HepG2 (cell line): ENCODE measurements around the gene NBPF4. TPM values are rescaled to one million over a fixed set of nuclear protein-coding genes. Genes with fewer than 3 reads are reported as not detected.
A peak's percentile ranks its signal among the peaks of the same experiment; 100 is the strongest.

ENCODE experiments used
- ATF7-NPFF ChIP-seq: sonication (generic); formaldehyde crosslinking; IDR thresholded peaks from 2 replicates; pipeline ENCODE4 v1.8.1; 2023; ENCODE audit warnings: mild to moderate bottlenecking, low read depth, missing genetic modification reagents, moderate library complexity
- CBX2 ChIP-seq, 2 experiments: fragments of 200-600 bp in 1 of 2; sonication (generic); formaldehyde crosslinking in 1 of 2; IDR thresholded peaks; 2 replicates each; pipeline versions ENCODE4 v1.7.0 to v1.8.1; 2018 to 2022; ENCODE audit warnings: low read depth in 2 of 2, low read length in 1 of 2, mild to moderate bottlenecking in 1 of 2, missing genetic modification reagents in 1 of 2
- ETV5 ChIP-seq: IDR thresholded peaks from 2 replicates; pipeline ENCODE4 v1.6.1; 2018; ENCODE audit warnings: missing biosample characterization, missing genetic modification reagents, inconsistent platforms, borderline replicate concordance
- GFI1 ChIP-seq: sonication (generic); formaldehyde crosslinking; IDR thresholded peaks from 2 replicates; pipeline ENCODE4 v1.5.0; 2020; ENCODE audit warnings: missing genetic modification reagents, mild to moderate bottlenecking, borderline replicate concordance
- MZF1 ChIP-seq: sonication (generic); formaldehyde crosslinking; IDR thresholded peaks from 2 replicates; pipeline ENCODE4 v1.8.1; 2023; ENCODE audit warnings: mild to moderate bottlenecking, missing genetic modification reagents, borderline replicate concordance
- PHF8 ChIP-seq: sonication (generic); formaldehyde crosslinking; IDR thresholded peaks from 2 replicates; pipeline ENCODE4 v1.5.0; 2020; ENCODE audit warnings: missing genetic modification reagents
- PRMT3 ChIP-seq: sonication (generic); formaldehyde crosslinking; IDR thresholded peaks from 2 replicates; pipeline ENCODE4 v1.8.1; 2022; ENCODE audit warnings: low read depth, mild to moderate bottlenecking, moderate library complexity, missing genetic modification reagents, borderline replicate concordance
- RAD51 ChIP-seq: fragments of 450-650 bp; IDR thresholded peaks from 2 replicates; pipeline ENCODE4 v1.6.1; 2016; ENCODE audit warnings: borderline replicate concordance
- SIX4 ChIP-seq: sonication (generic); formaldehyde crosslinking; IDR thresholded peaks from 2 replicates; pipeline ENCODE4 v1.4.0; 2020; ENCODE audit warnings: missing genetic modification reagents
- SP5 ChIP-seq: IDR thresholded peaks from 2 replicates; pipeline ENCODE4 v1.6.1; 2016; ENCODE audit warnings: low read depth, borderline replicate concordance
- SRSF1 ChIP-seq: fragments of 200-400 bp; formaldehyde crosslinking; optimal IDR thresholded peaks from 2 replicates; pipeline ENCODE3; 2017; ENCODE audit warnings: mild to moderate bottlenecking, low read depth, low read length, moderate library complexity
- YEATS4 ChIP-seq: sonication (generic); formaldehyde crosslinking; IDR thresholded peaks from 2 replicates; pipeline ENCODE4 v1.4.0; 2020; ENCODE audit warnings: missing genetic modification reagents, borderline replicate concordance
- ZBTB7A ChIP-seq: sonication (generic); formaldehyde crosslinking; IDR thresholded peaks from 2 replicates; pipeline ENCODE4 v1.8.0; 2022; ENCODE audit warnings: mild to moderate bottlenecking, missing genetic modification reagents
- ZMYM3 ChIP-seq: sonication (generic); formaldehyde crosslinking; IDR thresholded peaks from 2 replicates; pipeline ENCODE4 v1.5.1; 2020; ENCODE audit warnings: mild to moderate bottlenecking, missing genetic modification reagents
- ZNF292 ChIP-seq: sonication (generic); formaldehyde crosslinking; IDR thresholded peaks from 2 replicates; pipeline ENCODE4 v1.8.1; 2022; ENCODE audit warnings: mild to moderate bottlenecking, low read depth, missing genetic modification reagents, borderline replicate concordance
- ZNF616 ChIP-seq: sonication (generic); formaldehyde crosslinking; IDR thresholded peaks from 2 replicates; pipeline ENCODE4 v1.5.0; 2020; ENCODE audit warnings: low read depth, mild to moderate bottlenecking, missing genetic modification reagents
- ZNF772 ChIP-seq: sonication (generic); formaldehyde crosslinking; IDR thresholded peaks from 2 replicates; pipeline ENCODE4 v1.5.0; 2020; ENCODE audit warnings: mild to moderate bottlenecking, missing genetic modification reagents
- polyA plus RNA-seq, 8 experiments: library from polyadenylated mRNA; depleted of rRNA in 3 of 8; stranded (reverse) in 7 of 8; unstranded in 1 of 8; fragments of >200 nt; fragmentation: Illumina TruSeq in 4 of 8; extraction: Trizol in 4 of 8; gene quantifications; 2 replicates each; pipeline versions ENCODE4 v1.2.1 to v1.2.3, GENCODE V29; 2011 to 2016; ENCODE audit warnings: low read depth in 4 of 8, missing spikeins in 1 of 8, mixed read lengths in 1 of 8; ENCODE audit not compliant: insufficient read depth in 1 of 8
- total RNA-seq, 5 experiments: library from RNA; depleted of rRNA; stranded (reverse); fragments of >200 nt; fragmentation: Illumina TruSeq; extraction: Trizol; gene quantifications; 2 replicates each; pipeline ENCODE4 v1.2.3, GENCODE V29; 2016; ENCODE audit warnings: low read depth in 1 of 5
- TF ChIP-seq, protein P1 (sequence below): sonication (generic); formaldehyde crosslinking; conservative IDR thresholded peaks from 2 replicates; pipeline ENCODE4 v1.8.0; 2022; ENCODE audit warnings: mild to moderate bottlenecking, moderate library complexity, missing genetic modification reagents
- TF ChIP-seq, protein P2 (sequence below): sonication (generic); formaldehyde crosslinking; IDR thresholded peaks from 2 replicates; pipeline ENCODE4 v1.5.1; 2020; ENCODE audit warnings: missing genetic modification reagents, mild to moderate bottlenecking, borderline replicate concordance
- TF ChIP-seq, protein P3 (sequence below): sonication (generic); formaldehyde crosslinking; IDR thresholded peaks from 2 replicates; pipeline ENCODE4 v1.4.0; 2020; ENCODE audit warnings: missing genetic modification reagents, low read depth, mild to moderate bottlenecking, borderline replicate concordance
- TF ChIP-seq, protein P4 (sequence below), 2 experiments: sonication (generic) in 1 of 2; formaldehyde crosslinking in 1 of 2; IDR thresholded peaks; 2 replicates each; pipeline versions ENCODE4 v1.4.0 to v1.6.1; 2018 to 2020; ENCODE audit warnings: missing genetic modification reagents in 2 of 2, borderline replicate concordance in 1 of 2, low read depth in 1 of 2, mild to moderate bottlenecking in 1 of 2, missing biosample characterization in 1 of 2

The NBPF4 gene
- total and polyA plus RNA-seq, 2 of the 13 experiments (the other 11 are each of a cell fraction or from before 2014, with no cell fraction given), result not detected

DNA sequence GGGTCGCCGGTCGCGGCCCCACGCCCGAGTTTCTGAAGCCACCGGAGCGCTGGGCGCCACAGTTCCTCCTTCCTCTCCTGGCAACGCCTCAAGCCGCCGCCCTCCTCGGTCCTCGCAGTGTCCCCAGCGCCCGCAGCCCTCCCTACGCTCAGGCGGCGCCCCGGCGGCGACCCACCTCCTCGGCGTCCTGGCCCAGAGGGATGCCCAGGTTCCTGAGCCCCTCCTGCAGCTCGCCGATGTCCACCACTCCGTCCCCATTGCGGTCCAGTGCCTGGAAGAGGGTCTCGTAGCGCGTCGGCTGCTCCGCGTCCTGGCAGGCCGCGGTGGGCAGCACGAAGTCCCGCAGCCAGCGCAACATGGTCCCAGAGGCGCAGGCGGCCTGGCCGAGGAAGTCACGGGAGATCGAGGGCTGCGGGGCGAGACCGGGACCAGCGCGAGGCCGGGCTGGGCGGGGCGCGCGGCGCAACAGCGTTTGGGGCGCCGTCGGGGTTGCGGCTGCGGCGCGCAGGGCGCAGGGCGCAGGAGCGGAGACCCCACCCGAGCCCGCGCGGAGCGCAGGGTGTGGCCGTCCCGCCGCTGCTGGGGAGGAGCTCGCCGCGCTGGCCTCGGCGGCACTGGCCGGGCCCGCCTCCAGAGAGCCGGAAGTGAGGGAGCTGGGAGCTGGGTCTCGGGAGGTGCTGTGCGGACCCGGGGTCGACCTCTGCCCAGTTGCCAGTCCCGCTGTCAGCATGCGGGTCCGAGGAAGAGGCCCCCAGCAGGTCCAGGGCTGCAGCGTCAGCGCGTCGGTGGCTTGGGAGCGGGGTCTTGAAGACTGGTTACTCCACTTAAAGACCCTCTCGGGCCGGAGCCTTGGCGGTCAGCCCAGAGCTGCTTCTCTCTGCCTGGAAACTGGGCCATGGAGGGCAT is 43.8 kb downstream of the NBPF4 start, which contains the start of gene SLC25A24 (continued):
- TF ChIP-seq PRMT3 (no peak), YEATS4 (CRISPR knock-in tag) (0 out of 2 replicates have a peak, but pooled peaks have one; percentile 47), ZBTB7A (CRISPR knock-in tag) (0 out of 2 replicates have a peak, but pooled peaks have one; percentile 50), ZNF292 (CRISPR knock-in tag) (peak; percentile 63; the same call in 1 of the 2 replicates), GFI1 (no peak), MZF1 (CRISPR knock-in tag) (no peak), ZNF772 (CRISPR knock-in tag) (no peak), ETV5 (peak; percentile 47; the same call in 1 of the 2 replicates), SIX4 (no peak), ZNF616 (no peak), ATF7-NPFF (peak; percentile 73; the same call in 1 of the 2 replicates), ZMYM3 (peak; percentile 31; the same call in 1 of the 2 replicates), CBX2 (IDR thresholded peaks at IDR 0.05; ENCODE audit: low read depth, low read length) (no peak), CBX2 (CRISPR knock-in tag; IDR thresholded peaks at IDR 0.05; ENCODE audit: low read depth) (peak; percentile 42; the same call in 1 of the 2 replicates), PHF8 (CRISPR knock-in tag) (peak; percentile 78), SRSF1 (peak; percentile 67), SP5 (CRISPR knock-in tag) (peak; percentile 27; the same call in 1 of the 2 replicates), RAD51 (no peak)
- TF ChIP-seq, protein P1, sequence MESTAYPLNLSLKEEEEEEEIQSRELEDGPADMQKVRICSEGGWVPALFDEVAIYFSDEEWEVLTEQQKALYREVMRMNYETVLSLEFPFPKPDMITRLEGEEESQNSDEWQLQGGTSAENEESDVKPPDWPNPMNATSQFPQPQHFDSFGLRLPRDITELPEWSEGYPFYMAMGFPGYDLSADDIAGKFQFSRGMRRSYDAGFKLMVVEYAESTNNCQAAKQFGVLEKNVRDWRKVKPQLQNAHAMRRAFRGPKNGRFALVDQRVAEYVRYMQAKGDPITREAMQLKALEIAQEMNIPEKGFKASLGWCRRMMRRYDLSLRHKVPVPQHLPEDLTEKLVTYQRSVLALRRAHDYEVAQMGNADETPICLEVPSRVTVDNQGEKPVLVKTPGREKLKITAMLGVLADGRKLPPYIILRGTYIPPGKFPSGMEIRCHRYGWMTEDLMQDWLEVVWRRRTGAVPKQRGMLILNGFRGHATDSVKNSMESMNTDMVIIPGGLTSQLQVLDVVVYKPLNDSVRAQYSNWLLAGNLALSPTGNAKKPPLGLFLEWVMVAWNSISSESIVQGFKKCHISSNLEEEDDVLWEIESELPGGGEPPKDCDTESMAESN, result peak; percentile 71
- TF ChIP-seq, protein P2, sequence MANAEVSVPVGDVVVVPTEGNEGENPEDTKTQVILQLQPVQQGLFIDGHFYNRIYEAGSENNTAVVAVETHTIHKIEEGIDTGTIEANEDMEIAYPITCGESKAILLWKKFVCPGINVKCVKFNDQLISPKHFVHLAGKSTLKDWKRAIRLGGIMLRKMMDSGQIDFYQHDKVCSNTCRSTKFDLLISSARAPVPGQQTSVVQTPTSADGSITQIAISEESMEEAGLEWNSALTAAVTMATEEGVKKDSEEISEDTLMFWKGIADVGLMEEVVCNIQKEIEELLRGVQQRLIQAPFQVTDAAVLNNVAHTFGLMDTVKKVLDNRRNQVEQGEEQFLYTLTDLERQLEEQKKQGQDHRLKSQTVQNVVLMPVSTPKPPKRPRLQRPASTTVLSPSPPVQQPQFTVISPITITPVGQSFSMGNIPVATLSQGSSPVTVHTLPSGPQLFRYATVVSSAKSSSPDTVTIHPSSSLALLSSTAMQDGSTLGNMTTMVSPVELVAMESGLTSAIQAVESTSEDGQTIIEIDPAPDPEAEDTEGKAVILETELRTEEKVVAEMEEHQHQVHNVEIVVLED, result 0 out of 2 replicates have a peak, but pooled peaks have one; percentile 5
- TF ChIP-seq, protein P3, sequence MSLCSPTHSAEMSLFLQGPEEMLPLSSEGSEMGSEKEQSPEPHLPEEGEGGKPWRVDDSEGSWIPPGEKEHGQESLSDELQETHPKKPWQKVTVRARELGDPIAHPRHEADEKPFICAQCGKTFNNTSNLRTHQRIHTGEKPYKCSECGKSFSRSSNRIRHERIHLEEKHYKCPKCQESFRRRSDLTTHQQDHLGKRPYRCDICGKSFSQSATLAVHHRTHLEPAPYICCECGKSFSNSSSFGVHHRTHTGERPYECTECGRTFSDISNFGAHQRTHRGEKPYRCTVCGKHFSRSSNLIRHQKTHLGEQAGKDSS (CRISPR knock-in tag), result 0 out of 2 replicates have a peak, but pooled peaks have one; percentile 15
- TF ChIP-seq, protein P4, sequence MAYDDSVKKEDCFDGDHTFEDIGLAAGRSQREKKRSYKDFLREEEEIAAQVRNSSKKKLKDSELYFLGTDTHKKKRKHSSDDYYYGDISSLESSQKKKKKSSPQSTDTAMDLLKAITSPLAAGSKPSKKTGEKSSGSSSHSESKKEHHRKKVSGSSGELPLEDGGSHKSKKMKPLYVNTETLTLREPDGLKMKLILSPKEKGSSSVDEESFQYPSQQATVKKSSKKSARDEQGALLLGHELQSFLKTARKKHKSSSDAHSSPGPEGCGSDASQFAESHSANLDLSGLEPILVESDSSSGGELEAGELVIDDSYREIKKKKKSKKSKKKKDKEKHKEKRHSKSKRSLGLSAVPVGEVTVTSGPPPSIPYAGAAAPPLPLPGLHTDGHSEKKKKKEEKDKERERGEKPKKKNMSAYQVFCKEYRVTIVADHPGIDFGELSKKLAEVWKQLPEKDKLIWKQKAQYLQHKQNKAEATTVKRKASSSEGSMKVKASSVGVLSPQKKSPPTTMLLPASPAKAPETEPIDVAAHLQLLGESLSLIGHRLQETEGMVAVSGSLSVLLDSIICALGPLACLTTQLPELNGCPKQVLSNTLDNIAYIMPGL (CRISPR knock-in tag; IDR thresholded peaks at IDR 0.05; ENCODE audit: borderline replicate concordance in 1 of 2, low read depth in 1 of 2), result peak in 1 of 2 experiments; percentile 40; a peak in 1 of 4 replicates
